ENCODE measurements around the gene PAX3. TPM values are rescaled to one million over a fixed set of nuclear protein-coding genes. Genes with fewer than 3 reads are reported as not detected.

The PAX3 gene
- total and polyA plus RNA-seq, 2 of the 13 experiments (the other 11 are each of a cell fraction or from before 2014, with no cell fraction given) = 0.07 TPM; not detected in 1

- peak; percentile 31; the same call in 1 of the 2 replicates for TF ChIP-seq ZNF687 (CRISPR knock-in tag; IDR thresholded peaks at IDR 0.05)
- peak; percentile 39; the same call in 1 of the 2 replicates for TF ChIP-seq HDAC6 (IDR thresholded peaks at IDR 0.05; ENCODE audit: low read depth, low read length)
- TF ChIP-seq NRL (CRISPR knock-in tag; IDR thresholded peaks at IDR 0.05; ENCODE audit: borderline replicate concordance) = no peak
- TF ChIP-seq KLF9 (CRISPR knock-in tag; IDR thresholded peaks at IDR 0.05; ENCODE audit: low read depth) = no peak
- no peak for TF ChIP-seq ZNF510 (CRISPR knock-in tag; IDR thresholded peaks at IDR 0.05; ENCODE audit: low read depth)
- peak; percentile 31; the same call in 1 of the 2 replicates for TF ChIP-seq KDM5B (CRISPR knock-in tag; IDR thresholded peaks at IDR 0.05; ENCODE audit: borderline replicate concordance)
- TF ChIP-seq ZFY (CRISPR knock-in tag; IDR thresholded peaks at IDR 0.05) = 0 out of 2 replicates have a peak, but pooled peaks have one; percentile 23
- TF ChIP-seq ZNF784 (CRISPR knock-in tag; IDR thresholded peaks at IDR 0.05; ENCODE audit: borderline replicate concordance) = no peak
- TF ChIP-seq, protein P1, sequence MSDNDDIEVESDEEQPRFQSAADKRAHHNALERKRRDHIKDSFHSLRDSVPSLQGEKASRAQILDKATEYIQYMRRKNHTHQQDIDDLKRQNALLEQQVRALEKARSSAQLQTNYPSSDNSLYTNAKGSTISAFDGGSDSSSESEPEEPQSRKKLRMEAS (IDR thresholded peaks at IDR 0.05) = 0 out of 2 replicates have a peak, but pooled peaks have one; percentile 39
- TF ChIP-seq KDM6A (CRISPR knock-in tag; IDR thresholded peaks at IDR 0.05; ENCODE audit: low read depth) = no peak
- peak; percentile 82 for TF ChIP-seq HNRNPLL (IDR thresholded peaks at IDR 0.05; ENCODE audit: low read depth, low read length, poor library complexity, severe bottlenecking)
- no peak for TF ChIP-seq ZHX2 (IDR thresholded peaks at IDR 0.05; ENCODE audit: low read depth)
- TF ChIP-seq ZHX2 (CRISPR knock-in tag; IDR thresholded peaks at IDR 0.05; ENCODE audit: borderline replicate concordance) = no peak
- no peak for TF ChIP-seq SIX1 (CRISPR knock-in tag; IDR thresholded peaks at IDR 0.05; ENCODE audit: borderline replicate concordance)
Observed at GRCh38 chr2:222305516-222306392, 7.0 kb upstream of the PAX3 start (continued).
